Measurements from ENCODE around the gene NAA60. TPM values are rescaled to one million over a fixed set of nuclear protein-coding genes. Genes with fewer than 3 reads are reported as not detected.
A peak's percentile ranks its signal among the peaks of the same experiment; 100 is the strongest.

NAA60 gene
- total and polyA plus RNA-seq, 9 of the 15 experiments (the other 6 are each of a cell fraction or from before 2014, with no cell fraction given) = 2.1 to 49.4 (median 10.3) TPM

GRCh38 chr16:3486506-3487215, 43.2 kb downstream of the NAA60 start:
- intact Hi-C loops (cut with micrococcal nuclease) = no loop called here

More at GRCh38 chr16:3486506-3487215, 43.2 kb downstream of the NAA60 start:
- no peak overlapping the region for H2AFZ ChIP-seq (ENCODE audit: low read depth, low read length)
- peaks cover 3% of the 10 kb centered on the region for H3K9me1 ChIP-seq (ENCODE audit: control insufficient read depth, insufficient read depth, low read length)
- in situ Hi-C loops (cut with MboI) = no loop called here
- H3K9ac ChIP-seq (ENCODE audit: insufficient read depth in 1 of 2, low read depth in 2 of 2, low read length in 2 of 2) = no peak overlapping the region
- DNase-seq (ENCODE audit: extremely low read depth in 1 of 4, low spot score in 3 of 4) (no peak), ATAC-seq (no peak), FAIRE-seq (no peak)
- H3K36me3 ChIP-seq (ENCODE audit: control insufficient read depth, insufficient read depth, low read length) = peaks cover 49% of the 10 kb centered on the region
- ChIA-PET POLR2A (interaction anchor here (1.0 to 1.3 kb wide), 2 partner anchors 12 to 26 kb away, joined by 3 to 5 read pairs; no protein-coding TSS in a partner anchor), CTCF (ENCODE audit: low intra/inter-chr PET ratio) (no interaction called here)
- TF ChIP-seq MAFF (IDR thresholded peaks at IDR 0.05; ENCODE audit: low read length) (no peak), RBM22 (IDR thresholded peaks at IDR 0.05; ENCODE audit: low read depth, low read length, poor library complexity, severe bottlenecking) (peak; percentile 68), SUPT5H (IDR thresholded peaks at IDR 0.05) (peak; percentile 18; the same call in 1 of the 2 replicates), HNRNPUL1 (IDR thresholded peaks at IDR 0.05; ENCODE audit: low read length) (no peak), POLR2G (IDR thresholded peaks at IDR 0.05; ENCODE audit: low read depth, low read length) (0 out of 2 replicates have a peak, but pooled peaks have one; percentile 12), ZBTB33 (CRISPR knock-in tag; IDR thresholded peaks at IDR 0.05) (0 out of 2 replicates have a peak, but pooled peaks have one; percentile 55), CEBPG (CRISPR knock-in tag; IDR thresholded peaks at IDR 0.05) (no peak), CEBPG (tag; conservative IDR thresholded peaks at IDR 0.05 in 1 of 2, IDR thresholded peaks at IDR 0.05 in 1 of 2) (no peak)
- 93% methylated on average over 21 of the region's 24 CpGs for WGBS (ENCODE audit: insufficient coverage, low coverage, missing lambda C conversion rate)
- no peaks in the 10 kb centered on the region; the same call in 1 of the 2 replicates for H4K20me1 ChIP-seq (replicated peaks; ENCODE audit: control insufficient read depth, insufficient read depth, low read length)
- BruUV-seq (replicated peaks) = no TSS peak
- no peaks in the 10 kb centered on the region for H3K27me3 ChIP-seq (ENCODE audit: control insufficient read depth in 2 of 2, insufficient read depth in 2 of 2, low read length in 2 of 2)
- no peak overlapping the region for H3K4me2 ChIP-seq (ENCODE audit: insufficient read depth, low read length)
- no peaks in the 10 kb centered on the region for H3K79me2 ChIP-seq (ENCODE audit: control insufficient read depth, insufficient read depth, low read length)
- no peaks in the 10 kb centered on the region for H3K9me3 ChIP-seq (replicated peaks; ENCODE audit: control insufficient read depth, insufficient read depth, low read depth, low read length)
- H3K4me3 ChIP-seq = no peak overlapping the region
- H3K27ac ChIP-seq (ENCODE audit: extremely low read depth, low read depth, low read length) = no peak overlapping the region
- H3K4me1 ChIP-seq (replicated peaks in 1 of 2; ENCODE audit: control insufficient read depth in 2 of 2, insufficient read depth in 2 of 2, low read length in 2 of 2) = peaks cover under 1 to 45% of the 10 kb centered on the region in 2 experiments; a peak in 4 of 5 replicates
